GM10847 (cell line): ENCODE results near the gene CDYL.

Source experiments
- POLR2A ChIP-seq: IDR thresholded peaks from 2 replicates; pipeline ENCODE4 v1.6.1; 2011; ENCODE audit not compliant: insufficient read length; ENCODE audit errors: extremely low read depth

Gene CDYL

DNA sequence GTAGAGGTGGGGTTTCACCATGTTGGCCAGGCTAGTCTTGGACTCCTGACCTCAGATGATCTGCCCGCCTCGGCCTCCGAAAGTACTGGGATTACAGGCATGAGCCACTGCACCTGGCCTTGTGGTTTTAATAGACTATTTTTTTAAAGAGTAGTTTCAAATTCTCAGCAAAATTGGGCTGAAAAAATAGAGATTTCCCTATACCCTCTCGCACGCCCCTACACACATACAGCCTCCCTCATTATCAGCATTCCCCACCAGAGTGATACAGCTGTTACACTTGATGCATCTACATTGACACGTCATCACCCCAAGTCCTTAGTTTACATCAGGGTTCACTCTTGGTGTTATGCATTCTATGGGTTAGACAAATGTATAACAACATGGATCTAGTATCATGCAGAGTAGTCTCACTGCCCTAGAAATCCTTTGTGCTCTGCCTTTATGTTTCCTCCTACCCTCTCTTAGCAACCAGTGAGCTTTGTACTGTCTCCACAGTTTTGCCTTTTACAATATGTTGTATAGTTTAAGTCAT lies 103.6 kb downstream of the CDYL start:
- TF ChIP-seq POLR2A, result no peak

DNA sequence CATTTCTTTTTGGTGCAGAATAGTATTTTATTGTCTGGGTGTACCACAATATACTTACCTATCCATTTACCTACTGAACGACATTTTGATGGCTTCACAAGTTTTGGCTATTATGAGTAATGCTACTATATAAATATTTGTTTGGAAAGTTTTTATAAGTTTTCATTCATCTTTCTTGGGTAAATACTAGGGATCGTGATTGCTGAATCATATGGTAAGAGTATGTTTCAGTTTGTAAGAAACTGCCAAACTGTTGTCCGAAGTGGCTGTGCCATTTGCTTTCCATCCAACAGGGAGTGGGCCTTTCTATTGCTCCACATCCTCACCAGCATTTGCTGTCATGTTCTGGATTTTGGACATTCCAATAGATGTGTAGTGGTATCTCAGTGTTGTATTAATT lies 104.2 kb downstream of the CDYL start:
- TF ChIP-seq POLR2A, result no peak

DNA sequence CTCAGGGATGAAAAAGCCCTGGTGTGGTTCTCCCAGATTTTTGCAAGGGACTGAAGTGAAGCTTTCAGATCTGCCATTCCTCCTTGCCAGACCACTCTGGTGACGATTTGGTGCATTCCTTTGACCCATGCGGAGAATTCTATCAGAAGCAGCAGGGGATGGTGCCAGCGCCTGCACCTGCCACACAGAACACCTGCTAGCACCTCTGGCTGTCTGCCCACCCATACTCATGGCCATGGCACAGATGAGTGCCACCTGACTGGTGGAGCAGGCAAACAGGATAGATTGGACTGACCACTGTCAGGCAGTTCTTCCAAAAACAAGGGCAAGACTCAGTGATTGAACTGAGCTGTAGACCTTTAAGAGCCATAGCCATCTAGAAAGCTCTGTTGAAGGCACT lies 107.1 kb downstream of the CDYL start:
- no peak for TF ChIP-seq POLR2A

DNA sequence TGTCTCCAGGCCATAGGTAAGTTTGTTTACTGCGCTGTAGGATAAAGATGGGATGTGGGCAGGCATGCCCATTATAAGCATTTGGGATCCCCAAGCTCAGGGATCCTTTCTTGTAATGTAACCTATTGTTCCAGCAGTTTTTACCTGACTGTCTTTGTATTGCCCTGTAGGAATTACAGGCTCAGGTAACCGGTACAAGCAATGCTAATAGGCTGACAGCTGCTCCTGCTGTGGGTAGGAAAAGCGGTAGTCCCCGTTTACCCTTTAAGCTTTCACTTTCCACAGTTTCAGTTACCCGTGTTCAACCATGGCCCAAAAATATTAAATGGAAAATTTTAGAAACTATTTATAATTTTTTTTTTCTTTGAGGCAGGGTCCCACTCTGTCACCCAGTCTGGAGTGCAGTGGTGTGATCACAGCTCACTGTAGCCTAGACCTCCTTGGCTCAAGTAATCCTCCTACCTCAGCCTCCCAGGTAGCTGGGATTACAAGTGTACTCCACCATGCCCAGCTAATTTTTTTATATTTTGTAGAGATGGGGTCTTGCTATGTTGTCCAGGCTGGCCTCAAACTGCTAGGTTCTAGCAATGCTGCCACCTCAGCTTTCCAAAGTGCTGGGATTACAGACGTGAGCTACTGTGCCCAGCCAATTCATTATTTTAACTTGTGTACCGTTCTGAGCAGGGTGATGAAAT lies 108.6 kb downstream of the CDYL start:
- no peak for TF ChIP-seq POLR2A

DNA sequence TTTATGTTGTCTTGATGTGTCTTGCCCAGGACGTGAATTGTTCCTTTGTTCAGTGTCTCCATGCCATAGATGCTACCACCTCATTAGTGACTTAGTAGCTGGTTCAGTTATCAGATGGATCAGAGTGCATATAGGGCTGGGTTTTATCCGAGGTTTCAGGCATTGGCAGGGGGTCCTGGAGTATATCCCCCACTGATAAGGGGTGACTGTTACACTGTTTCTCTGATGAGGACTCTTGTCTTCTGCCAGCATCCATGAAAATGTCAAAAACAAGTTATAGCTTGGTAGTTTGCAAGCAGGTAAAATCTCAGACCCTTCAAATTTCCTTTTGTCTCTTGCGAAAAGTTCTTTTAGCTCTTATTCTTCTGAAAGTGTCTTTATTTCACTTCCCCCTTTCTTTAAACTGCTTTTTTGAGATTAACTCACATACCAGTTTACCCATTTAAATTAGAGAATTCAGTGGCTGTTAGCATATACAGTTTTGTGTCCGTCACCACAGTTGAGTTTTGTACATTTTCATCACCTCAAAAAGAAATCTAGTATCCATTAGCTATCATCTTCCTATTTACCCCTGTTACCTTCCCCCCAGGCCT lies 109.2 kb downstream of the CDYL start:
- no peak for TF ChIP-seq POLR2A

DNA sequence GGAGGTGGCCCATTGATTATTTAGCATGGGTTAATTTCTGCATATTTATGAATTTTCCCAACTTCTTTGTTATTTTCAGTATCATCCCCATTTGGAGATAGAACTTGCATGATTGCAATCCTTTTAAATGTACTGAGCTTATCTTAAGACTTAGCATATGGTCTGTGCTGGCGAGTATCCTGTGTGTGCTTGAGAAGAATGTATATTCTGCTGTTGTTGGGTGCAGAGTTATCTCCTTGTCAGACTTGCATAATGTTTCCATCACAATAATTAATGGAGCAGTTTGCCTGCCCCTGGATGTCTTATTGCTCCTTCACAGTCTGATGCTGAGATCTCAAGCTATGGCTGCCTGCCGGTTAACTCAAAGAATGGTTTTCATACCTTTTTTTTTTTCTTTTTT lies 112.6 kb downstream of the CDYL start:
- TF ChIP-seq POLR2A, result no peak

DNA sequence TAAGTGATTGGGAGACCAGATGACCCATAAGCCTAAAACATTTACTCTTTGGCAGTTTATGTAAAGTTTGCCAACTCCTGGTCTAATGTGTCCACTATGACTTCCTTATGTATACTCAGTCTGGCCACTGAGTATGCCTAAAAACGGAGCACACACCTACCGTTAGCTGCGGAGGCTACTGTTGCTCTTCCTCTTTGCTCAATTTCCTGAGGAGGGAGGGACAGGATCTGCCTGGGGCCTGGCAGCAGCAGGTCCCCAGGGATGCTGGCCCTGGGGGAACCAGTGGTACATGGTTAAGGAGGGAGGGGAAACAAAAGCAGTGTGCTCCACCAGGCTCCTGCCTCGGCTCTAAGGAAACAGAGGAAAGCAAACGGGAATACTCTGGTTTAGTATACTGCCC lies 113.5 kb downstream of the CDYL start:
- no peak for TF ChIP-seq POLR2A

DNA sequence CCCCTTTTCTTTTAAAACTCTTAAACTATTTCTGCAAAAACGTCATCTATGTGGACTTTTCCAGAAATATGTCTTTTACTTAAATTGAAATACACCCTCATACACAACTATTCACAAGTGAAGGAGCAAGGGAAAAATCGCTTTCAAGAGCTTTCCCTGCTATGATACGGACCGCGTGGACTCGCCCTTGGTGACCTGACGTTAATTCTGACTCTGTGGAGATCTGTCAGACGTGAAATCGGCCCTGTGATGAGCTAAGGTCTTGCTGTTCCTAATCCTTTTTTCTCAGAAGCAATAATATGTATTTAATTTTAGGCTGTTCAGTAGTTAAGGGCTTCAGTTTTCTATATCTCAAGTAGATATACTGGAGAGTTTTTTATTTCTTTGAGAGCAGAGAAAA lies 114.0 kb downstream of the CDYL start:
- TF ChIP-seq POLR2A, result no peak

DNA sequence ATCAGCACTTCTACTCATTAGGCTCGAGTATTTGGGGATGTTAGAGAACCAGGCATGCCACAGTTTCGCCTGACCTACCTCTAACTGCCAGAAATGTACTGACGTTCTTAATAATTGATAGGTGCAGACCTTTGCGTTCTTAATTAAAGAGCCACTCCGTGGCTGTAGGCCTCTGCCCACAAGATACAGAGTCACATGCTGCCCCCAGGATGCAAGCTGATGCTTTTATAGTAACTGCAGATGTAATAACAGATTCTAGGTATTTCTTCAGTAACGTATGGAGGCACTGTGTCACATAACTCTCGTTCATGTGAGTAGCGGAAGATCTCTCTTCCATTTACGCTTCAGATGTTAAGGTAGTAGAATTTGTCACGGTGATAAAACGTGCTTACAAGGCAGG lies 114.4 kb downstream of the CDYL start:
- TF ChIP-seq POLR2A, result no peak

DNA sequence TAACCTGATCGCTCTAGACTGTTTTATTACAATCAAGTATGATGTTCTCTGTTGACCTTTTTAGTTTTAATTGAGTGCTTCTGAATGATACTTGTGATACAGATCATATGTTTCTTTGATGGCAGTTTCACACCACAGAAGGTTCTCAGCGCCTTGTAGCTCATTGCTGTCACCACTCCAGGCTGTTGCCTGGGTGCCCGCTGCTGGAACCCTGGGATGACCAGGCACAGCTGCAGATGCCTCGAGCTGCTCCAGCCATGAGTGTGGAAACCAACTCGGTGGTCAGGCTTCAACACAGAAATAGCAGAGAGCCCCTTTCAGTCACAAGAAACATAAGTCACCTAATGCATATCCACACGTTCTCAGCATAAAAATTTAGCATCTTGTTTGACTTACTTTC lies 114.9 kb downstream of the CDYL start:
- TF ChIP-seq POLR2A, result no peak

DNA sequence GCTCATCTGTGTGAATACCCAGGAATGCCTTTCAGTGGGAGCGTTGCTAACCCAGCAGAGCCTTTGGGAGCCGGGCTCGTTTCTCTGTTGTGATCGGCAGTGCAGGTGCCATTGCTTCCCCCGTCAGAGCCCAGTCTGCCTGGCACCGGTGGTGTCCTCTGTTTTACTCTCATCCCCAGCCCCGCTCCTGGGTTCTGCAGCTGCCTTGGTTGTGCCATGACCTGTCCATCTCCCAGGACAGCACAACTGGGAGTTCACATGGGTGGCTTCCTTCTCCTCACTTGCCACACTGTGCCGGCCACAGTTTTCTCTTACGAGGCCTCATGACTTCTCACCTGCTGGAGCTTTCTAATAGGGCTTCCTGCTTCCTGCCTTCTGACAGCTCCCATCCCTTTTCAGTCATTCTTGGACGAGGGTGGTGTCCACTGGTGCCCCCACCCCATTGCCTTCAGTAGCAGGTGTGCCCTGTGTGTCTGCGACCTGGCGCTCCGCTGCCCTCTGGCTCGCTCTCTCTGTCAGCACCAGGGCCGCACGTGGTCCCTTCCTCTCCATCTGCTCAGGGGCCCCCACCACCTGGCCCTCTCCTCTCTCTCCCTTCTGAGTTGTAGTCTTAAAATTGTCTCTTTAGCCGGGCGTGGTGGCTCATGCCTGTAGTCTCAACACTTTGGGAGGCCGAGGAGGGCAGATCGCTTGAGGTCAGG lies 116.7 kb downstream of the CDYL start:
- TF ChIP-seq POLR2A, result no peak

DNA sequence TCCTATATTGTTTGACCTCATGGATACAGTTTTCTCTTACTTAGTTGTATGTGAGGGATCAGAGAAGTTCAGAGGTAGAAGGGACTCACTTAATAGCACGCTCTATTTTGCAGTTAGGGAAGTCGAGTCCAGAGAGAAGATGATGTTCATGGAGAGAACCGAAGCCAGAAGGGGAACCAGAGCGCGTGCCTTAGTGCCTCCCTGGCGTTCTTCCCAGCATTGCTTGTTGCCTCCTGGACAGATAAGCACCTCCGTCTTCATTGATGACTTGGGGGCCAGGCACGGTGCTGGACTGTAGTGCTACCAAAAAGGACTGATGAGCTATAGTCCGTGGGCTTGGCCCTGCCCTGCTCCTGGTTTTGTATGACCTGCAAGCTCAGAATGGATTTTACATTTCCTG lies 117.8 kb downstream of the CDYL start:
- TF ChIP-seq POLR2A, result no peak

DNA sequence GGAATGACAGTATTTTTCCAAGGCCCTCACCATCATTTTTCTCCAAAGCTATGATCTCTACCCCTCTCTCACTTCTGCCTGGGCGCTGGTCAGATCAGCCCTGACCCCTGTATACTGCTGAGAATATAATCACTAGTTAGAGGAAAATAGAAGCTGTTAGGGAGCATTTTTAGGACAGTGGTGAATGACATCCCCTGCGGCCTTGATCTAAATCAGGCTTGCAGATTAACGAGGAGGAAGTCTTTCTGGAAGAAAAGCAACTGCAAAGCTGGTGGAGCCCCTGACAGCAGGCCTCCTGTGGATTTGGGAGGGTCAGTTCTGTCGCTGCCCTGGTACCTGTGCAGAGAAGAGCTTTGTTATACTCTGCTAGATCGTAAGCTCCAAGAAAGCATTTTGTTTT lies 119.8 kb downstream of the CDYL start:
- TF ChIP-seq POLR2A, result no peak

DNA sequence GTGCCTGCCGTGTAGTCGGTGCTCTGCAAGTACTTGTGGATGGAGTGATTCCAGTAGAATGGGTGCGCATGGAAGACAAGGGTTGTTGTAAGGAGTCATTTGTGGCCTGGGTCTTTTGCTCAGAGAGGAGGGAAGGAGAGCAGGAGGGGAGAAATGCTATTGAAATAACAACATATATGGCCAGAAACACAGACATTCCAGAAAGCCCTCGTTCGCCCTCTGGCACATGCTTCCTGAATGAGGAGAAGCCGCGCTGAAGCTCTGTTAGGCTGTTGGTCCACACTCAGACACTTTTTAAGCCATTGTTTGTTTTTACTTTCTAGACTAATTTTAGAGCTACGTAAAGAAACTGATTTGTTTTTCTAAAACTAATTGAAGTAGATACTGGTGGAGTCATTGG lies 120.2 kb downstream of the CDYL start:
- TF ChIP-seq POLR2A, result no peak

DNA sequence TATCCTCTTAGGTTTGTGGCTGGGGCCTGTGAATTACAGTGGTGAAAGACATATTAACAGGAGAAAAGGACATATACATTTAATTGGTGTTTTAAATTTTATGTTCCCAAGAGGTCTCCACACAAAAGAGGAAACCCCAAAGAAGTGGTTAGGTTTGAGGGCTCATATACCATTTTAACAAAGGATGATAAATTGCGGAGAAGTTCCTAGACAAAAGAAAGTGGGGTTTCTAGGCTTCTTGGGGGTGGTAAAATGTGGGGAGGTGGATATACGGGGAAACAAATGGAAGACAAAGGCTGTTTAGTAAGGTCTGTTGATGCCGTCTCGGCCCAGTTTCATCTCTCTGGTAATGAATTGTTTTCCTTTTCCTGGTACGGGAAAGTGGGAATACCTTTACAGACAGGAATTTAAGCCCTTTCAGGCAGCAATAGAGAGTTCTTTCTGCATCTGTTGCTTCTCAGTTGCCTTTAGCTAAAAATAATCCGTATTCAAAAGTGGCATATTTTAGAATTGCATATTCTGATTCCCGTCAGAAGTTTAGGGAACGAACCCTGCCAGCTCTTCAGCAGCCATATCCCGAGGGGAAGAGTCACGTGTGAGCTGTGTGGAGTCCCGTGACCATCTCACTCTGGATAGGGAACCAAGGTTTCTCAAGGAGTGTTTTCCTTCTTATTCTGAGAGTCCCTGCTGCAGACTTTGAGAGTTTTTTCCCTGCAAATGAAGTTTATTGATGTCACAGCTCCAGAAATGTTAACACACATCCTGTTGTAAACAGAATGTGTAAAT lies 123.2 kb downstream of the CDYL start:
- no peak for TF ChIP-seq POLR2A
